Measurements from ENCODE around the gene HACE1.
"Not testable (repeated sequence)": the region's sequence is repeated elsewhere in the genome, so short reads cannot be mapped to it uniquely, and the experiment has no call there.

Gene HACE1

GRCh38 chr6:104859225-104860146 is at the start of gene HACE1:
Gene HACE1 (minus strand): TSS chr6:104859919. CDS start chr6:104859642, 277 bp downstream.
- peak; percentile 90 for DNase-seq

GRCh38 chr6:104908888-104909525 is 49.3 kb upstream of the HACE1 start:
- no peak for DNase-seq

- DNase-seq, result no peak
Measured at GRCh38 chr6:104908031-104908887, 48.5 kb upstream of the HACE1 start.

- not testable (repeated sequence) for DNase-seq
Measured at GRCh38 chr6:104898893-104899292, 39.2 kb upstream of the HACE1 start.

- no peak for DNase-seq
Measured at GRCh38 chr6:104896914-104897313, 37.2 kb upstream of the HACE1 start.

- DNase-seq, result no peak
Measured at GRCh38 chr6:104888066-104888465, 28.3 kb upstream of the HACE1 start.

GRCh38 chr6:104887350-104887749 is 27.6 kb upstream of the HACE1 start:
- peak; percentile 55 for DNase-seq

- no peak for DNase-seq
Measured at GRCh38 chr6:104885518-104886043, 25.9 kb upstream of the HACE1 start.

GRCh38 chr6:104884867-104885517 is 25.3 kb upstream of the HACE1 start:
- DNase-seq, result no peak

- DNase-seq, result no peak
Measured at GRCh38 chr6:104881964-104882668, 22.4 kb upstream of the HACE1 start.

- DNase-seq, result peak; percentile 34
Measured at GRCh38 chr6:104862456-104862855, 2.7 kb upstream of the HACE1 start.

- DNase-seq, result no peak
Measured at GRCh38 chr6:104860221-104860620, 502 bp upstream of the HACE1 start.

- no peak for DNase-seq
Measured at GRCh38 chr6:104858642-104859041, 1.1 kb downstream of the HACE1 start.

GRCh38 chr6:104855507-104855906 is 4.2 kb downstream of the HACE1 start:
- peak; percentile 53 for DNase-seq

GRCh38 chr6:104847721-104848120 is 12.0 kb downstream of the HACE1 start:
- not testable (repeated sequence) for DNase-seq

- no peak for DNase-seq
Measured at GRCh38 chr6:104843229-104843628, 16.5 kb downstream of the HACE1 start.

GRCh38 chr6:104837158-104837557 is 22.6 kb downstream of the HACE1 start:
- DNase-seq, result no peak

- DNase-seq, result not testable (repeated sequence)
Measured at GRCh38 chr6:104836479-104837020, 23.2 kb downstream of the HACE1 start.

GRCh38 chr6:104835782-104836181 is 23.9 kb downstream of the HACE1 start:
- DNase-seq, result no peak

- DNase-seq, result peak; percentile 1
Measured at GRCh38 chr6:104829183-104829958, 30.3 kb downstream of the HACE1 start.

Data from fibroblast of skin of right biceps (primary cell).